GM21529 (cell line): Measurements from ENCODE around the gene MRM3.
"Not testable (repeated sequence)": the region's sequence is repeated elsewhere in the genome, so short reads cannot be mapped to it uniquely, and the experiment has no call there.

Experiments used
- ATAC-seq: cut with Tn5 transposase; IDR thresholded peaks from one replicate; pipeline ENCODE4 v1.9.1; 2021; ENCODE audit not compliant: unreplicated experiment

MRM3 gene

DNA sequence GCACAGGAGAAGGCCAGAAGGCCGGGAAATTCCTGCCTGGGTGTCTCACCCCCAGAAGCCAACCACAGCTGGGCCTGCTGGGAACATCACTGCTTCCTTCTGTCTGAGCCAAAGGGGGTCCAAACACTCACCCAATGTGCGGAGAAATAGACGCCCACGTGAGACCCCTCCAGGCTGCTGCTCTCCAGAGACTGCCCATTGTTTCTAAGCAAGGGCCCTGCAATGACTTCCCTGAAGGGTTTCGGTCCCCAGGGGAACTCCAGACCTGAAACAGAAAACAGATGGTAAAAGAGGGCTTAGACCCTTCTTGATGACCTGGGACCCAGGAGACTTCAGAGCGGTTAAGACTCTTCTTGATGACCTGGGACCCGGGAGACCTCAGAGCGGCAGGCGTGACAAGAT lies 41.3 kb downstream of the MRM3 start:
- ATAC-seq = no peak

- no peak for ATAC-seq
These were observed 42.2 kb downstream of the MRM3 start for GRCh38 chr17:824378-824777.

- no peak for ATAC-seq
These were observed 43.1 kb downstream of the MRM3 start for GRCh38 chr17:825216-825615.

- ATAC-seq = no peak
These were observed 44.6 kb downstream of the MRM3 start for GRCh38 chr17:826778-827177.

DNA sequence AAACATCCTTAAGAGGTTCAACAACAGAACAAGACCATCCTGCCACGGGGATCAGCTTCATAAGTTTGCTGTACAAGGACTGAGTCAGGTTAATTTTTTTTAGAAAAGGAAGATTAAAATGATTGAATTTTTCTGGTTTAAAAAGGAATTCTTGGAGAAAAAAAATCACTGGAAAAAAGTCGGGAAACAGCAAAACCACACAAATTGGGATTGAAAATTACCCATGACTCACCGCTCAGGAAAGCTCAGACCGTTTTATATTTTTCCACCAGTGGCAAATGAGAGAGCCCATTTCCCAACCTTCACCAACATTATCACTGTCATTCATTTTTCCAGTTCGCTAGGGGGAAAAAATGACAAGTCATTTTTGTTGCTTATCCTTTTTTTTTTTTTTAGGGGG lies 46.6 kb downstream of the MRM3 start:
- no peak for ATAC-seq

- not testable (repeated sequence) for ATAC-seq
These were observed 47.5 kb downstream of the MRM3 start for GRCh38 chr17:829614-830013.

DNA sequence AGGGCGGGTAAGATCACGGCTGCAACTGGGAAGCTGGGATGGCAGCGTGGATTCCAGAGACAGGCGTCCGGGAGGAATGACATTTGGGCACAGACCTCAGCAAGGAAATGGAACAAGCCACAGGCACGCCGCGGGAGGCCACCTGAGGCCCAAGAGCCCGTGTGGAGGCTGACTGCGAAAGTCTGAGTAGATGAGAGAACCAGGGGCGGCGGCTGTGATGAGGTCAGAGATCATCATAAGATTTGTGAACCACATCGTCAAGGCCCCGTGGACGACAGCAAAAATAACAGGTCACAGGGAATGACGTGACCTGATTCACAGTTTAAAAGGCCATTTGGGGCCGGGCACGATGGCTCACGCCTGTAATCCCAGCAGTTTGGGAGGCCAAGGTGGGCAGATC lies 48.2 kb downstream of the MRM3 start:
- no peak for ATAC-seq

GRCh38 chr17:830950-831349 lies 48.8 kb downstream of the MRM3 start:
- no peak for ATAC-seq

- no peak for ATAC-seq
These were observed 52.0 kb downstream of the MRM3 start for GRCh38 chr17:834136-834535.

DNA sequence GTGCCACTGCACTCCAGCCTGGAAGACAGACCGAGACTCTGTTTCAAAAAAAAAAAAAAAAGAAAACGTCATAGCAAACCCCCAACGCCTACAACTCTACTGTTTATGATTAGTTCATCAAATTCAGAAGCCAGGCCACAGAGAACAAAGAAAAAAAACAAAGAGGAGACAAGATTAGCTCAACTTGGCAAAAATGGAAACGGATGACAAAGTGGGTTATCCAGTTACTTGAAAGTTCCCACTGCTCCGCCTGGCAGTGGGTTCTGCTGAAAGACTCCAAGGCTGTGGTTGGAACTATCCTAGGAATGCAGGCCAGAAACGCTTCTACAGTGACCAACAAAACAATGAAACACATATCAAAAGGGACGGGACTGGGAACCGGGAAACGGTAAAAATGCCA lies 53.1 kb downstream of the MRM3 start:
- no peak for ATAC-seq

- not testable (repeated sequence) for ATAC-seq
These were observed 53.6 kb downstream of the MRM3 start for GRCh38 chr17:835721-836120.

GRCh38 chr17:836151-836550 lies 54.0 kb downstream of the MRM3 start:
- no peak for ATAC-seq

DNA sequence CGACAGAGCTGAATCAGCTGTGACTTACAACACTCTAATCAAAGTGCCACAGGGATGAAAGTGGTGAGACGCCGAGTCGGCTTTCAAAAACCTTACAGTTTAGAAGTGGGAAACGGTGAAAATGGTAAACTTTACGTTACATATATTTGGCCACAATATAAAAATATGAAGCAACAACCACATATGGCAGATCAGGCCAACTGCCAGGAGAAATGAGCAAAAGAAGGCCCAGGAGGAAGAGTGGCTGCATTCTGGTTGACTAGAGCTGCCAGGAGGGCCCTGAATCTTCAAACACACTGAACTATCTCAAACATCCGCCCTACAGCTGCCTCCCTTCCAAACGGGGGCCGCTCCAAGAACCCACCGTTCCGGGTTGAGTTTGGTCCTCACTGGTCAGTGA lies 56.3 kb downstream of the MRM3 start:
- ATAC-seq = no peak

GRCh38 chr17:841313-841712 lies 59.2 kb downstream of the MRM3 start:
- ATAC-seq = no peak
